ENCODE measurements around the gene CGREF1. TPM values are rescaled to one million over a fixed set of nuclear protein-coding genes. Genes with fewer than 3 reads are reported as not detected.

CGREF1 gene
- total RNA-seq, 1 experiment from 2014 or later = 2.1 TPM

- H3K4ac ChIP-seq (ENCODE audit: low read depth, low read length) = no peak overlapping the region
- no peak overlapping the region for H2BK12ac ChIP-seq (ENCODE audit: insufficient read length, low read depth, low read length)
- peaks cover 21 to 41% of the 10 kb centered on the region in 2 experiments for H3K4me1 Mint-ChIP-seq
- H3K27ac ChIP-seq (ENCODE audit: insufficient read length, low read depth, low read length) = no peak overlapping the region
- no CpG with 5 or more reads among the region's 20 CpGs for WGBS (ENCODE audit: extremely low coverage, insufficient read length, low lambda C conversion rate)
- H3K14ac ChIP-seq (ENCODE audit: insufficient read depth, low read length) = no peak overlapping the region
- no peak overlapping the region for H4K91ac ChIP-seq (ENCODE audit: insufficient read length, low read depth, low read length)
- no peak overlapping the region for H3K23ac ChIP-seq (ENCODE audit: insufficient read length, low read depth, low read length)
- H3T11ph ChIP-seq (ENCODE audit: low read length) = no peak overlapping the region
- no peak for DNase-seq
- H4K20me1 ChIP-seq (ENCODE audit: control insufficient read depth, insufficient read depth, insufficient read length) = no peaks in the 10 kb centered on the region
- H3K23me2 ChIP-seq (ENCODE audit: insufficient read length, low read depth, low read length, poor library complexity, severe bottlenecking) = peaks cover 13% of the 10 kb centered on the region
- no peak overlapping the region for H2BK15ac ChIP-seq (ENCODE audit: low read depth, low read length)
- H3K18ac ChIP-seq (ENCODE audit: insufficient read length, low read depth, low read length) = no peak overlapping the region
- no peak overlapping the region for H2BK120ac ChIP-seq (ENCODE audit: low read depth, low read length, poor library complexity, severe bottlenecking)
- H3K27ac Mint-ChIP-seq = peak overlapping the region in 2 of 3 experiments; percentile 37 to 64; a peak in 1 of 7 replicates
- no peak overlapping the region for H4K5ac ChIP-seq (ENCODE audit: insufficient read length, low read depth, low read length)
- H2BK20ac ChIP-seq (ENCODE audit: low read depth, low read length, poor library complexity, severe bottlenecking) = no peak overlapping the region
- no peak overlapping the region for H3K56ac ChIP-seq (ENCODE audit: insufficient read length, low read depth, low read length)
- no peaks in the 10 kb centered on the region for H3K79me1 ChIP-seq (ENCODE audit: insufficient read depth, low read depth, low read length, poor library complexity, severe bottlenecking)
- no peaks in the 10 kb centered on the region for H3K79me2 ChIP-seq (ENCODE audit: insufficient read depth, low read length)
- H3K4me1 ChIP-seq (ENCODE audit: insufficient read depth, low read length) = no peaks in the 10 kb centered on the region
- no peaks in the 10 kb centered on the region; a peak in 1 of 7 replicates for H3K36me3 Mint-ChIP-seq (ENCODE audit: insufficient read depth in 1 of 3, low read depth in 3 of 3)
- H3K9me3 Mint-ChIP-seq = no peaks in the 10 kb centered on the region
- H3K9ac ChIP-seq (ENCODE audit: extremely low read depth, insufficient read length, low read length) = no peak overlapping the region
- H3K9me3 ChIP-seq (ENCODE audit: control insufficient read depth, low read depth, low read length) = no peaks in the 10 kb centered on the region
- no peak overlapping the region for H2AK5ac ChIP-seq (ENCODE audit: insufficient read length, low read length)
- TF ChIP-seq, protein P1, sequence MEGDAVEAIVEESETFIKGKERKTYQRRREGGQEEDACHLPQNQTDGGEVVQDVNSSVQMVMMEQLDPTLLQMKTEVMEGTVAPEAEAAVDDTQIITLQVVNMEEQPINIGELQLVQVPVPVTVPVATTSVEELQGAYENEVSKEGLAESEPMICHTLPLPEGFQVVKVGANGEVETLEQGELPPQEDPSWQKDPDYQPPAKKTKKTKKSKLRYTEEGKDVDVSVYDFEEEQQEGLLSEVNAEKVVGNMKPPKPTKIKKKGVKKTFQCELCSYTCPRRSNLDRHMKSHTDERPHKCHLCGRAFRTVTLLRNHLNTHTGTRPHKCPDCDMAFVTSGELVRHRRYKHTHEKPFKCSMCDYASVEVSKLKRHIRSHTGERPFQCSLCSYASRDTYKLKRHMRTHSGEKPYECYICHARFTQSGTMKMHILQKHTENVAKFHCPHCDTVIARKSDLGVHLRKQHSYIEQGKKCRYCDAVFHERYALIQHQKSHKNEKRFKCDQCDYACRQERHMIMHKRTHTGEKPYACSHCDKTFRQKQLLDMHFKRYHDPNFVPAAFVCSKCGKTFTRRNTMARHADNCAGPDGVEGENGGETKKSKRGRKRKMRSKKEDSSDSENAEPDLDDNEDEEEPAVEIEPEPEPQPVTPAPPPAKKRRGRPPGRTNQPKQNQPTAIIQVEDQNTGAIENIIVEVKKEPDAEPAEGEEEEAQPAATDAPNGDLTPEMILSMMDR (conservative IDR thresholded peaks at IDR 0.05) = no peak
- H3K27me3 ChIP-seq (ENCODE audit: insufficient read depth, low read length) = no peaks in the 10 kb centered on the region
- no peak overlapping the region for H2BK5ac ChIP-seq (ENCODE audit: insufficient read length, low read length)
- H2AFZ ChIP-seq (ENCODE audit: low read length) = no peak overlapping the region
- H3K27me3 Mint-ChIP-seq (ENCODE audit: low read depth) = peaks cover 20% of the 10 kb centered on the region
- H3K4me2 ChIP-seq (ENCODE audit: insufficient read depth, insufficient read length, low read length) = no peak overlapping the region
- no peak overlapping the region; a peak in 2 of 5 replicates for H3K4me3 Mint-ChIP-seq
- no peak overlapping the region for H4K8ac ChIP-seq (replicated peaks; ENCODE audit: insufficient read length, low read depth, low read length)
These were observed 35.3 kb downstream of the CGREF1 start for GRCh38 chr2:27083410-27084296.

Data from H9 (cell line).